Endothelial cell of umbilical vein (primary cell): ENCODE measurements around the gene CENPU. TPM values are rescaled to one million over a fixed set of nuclear protein-coding genes. Genes with fewer than 3 reads are reported as not detected.

Source experiments
- BruUV-seq: library from RNA; stranded (reverse); fragments of 400-500 nt; replicated peaks from 2 replicates; lab custom pipeline; 2021; lab: Mats Ljungman, UMichigan
- CTCF ChIA-PET: fragments of 300-600, 350-600 bp; sonication (Branson Sonifier 250); formaldehyde crosslinking; loops from one replicate; lab custom pipeline; 2021; ENCODE audit warnings: antibody characterized with exemption, inconsistent platforms; lab: Charles Lee
- POLR2A ChIA-PET: fragments of 300-600, 350-600 bp; sonication (Branson Sonifier 250); formaldehyde crosslinking; loops from one replicate; lab custom pipeline; 2021; ENCODE audit warnings: antibody characterized with exemption, inconsistent platforms; lab: Charles Lee
- DNase-seq: peaks from one replicate; pipeline ENCODE4 v3.0.0-alpha.2; 2011; ENCODE audit warnings: low read depth, low spot score
- FAIRE-seq: peaks from 2 replicates; lab custom pipeline; 2011; peaks lifted over from hg19 to GRCh38; lab: Jason Lieb, UNC
- H2AFZ ChIP-seq: 2 replicates; pipeline ENCODE4 v1.6.0; 2012; ENCODE audit warnings: low read depth, low read length, control low read depth, inconsistent platforms
- H3K27ac ChIP-seq: 2 replicates; pipeline ENCODE4 v1.5.1; 2011; ENCODE audit warnings: low read depth, mild to moderate bottlenecking, control low read depth, low read length, moderate library complexity; ENCODE audit not compliant: insufficient read depth
- H3K27me3 ChIP-seq, 2 experiments: 2 replicates each; pipeline versions ENCODE4 v1.6.0 to v1.6.1; 2011; ENCODE audit warnings: low read length in 2 of 2, mixed read lengths in 1 of 2; ENCODE audit not compliant: control insufficient read depth in 2 of 2, insufficient read depth in 2 of 2
- H3K36me3 ChIP-seq, 2 experiments: 2 replicates in 1 of 2; 3 replicates in 1 of 2; pipeline ENCODE4 v1.5.1; 2011; ENCODE audit warnings: low read length in 2 of 2, mild to moderate bottlenecking in 1 of 2, moderate library complexity in 1 of 2; ENCODE audit not compliant: control insufficient read depth in 2 of 2, insufficient read depth in 2 of 2; ENCODE audit errors: extremely low read depth in 1 of 2
- H3K4me1 ChIP-seq: 3 replicates; pipeline ENCODE4 v1.5.1; 2011; ENCODE audit warnings: mild to moderate bottlenecking, low read length; ENCODE audit not compliant: control insufficient read depth, insufficient read depth; ENCODE audit errors: extremely low read depth
- H3K4me2 ChIP-seq: 2 replicates; pipeline ENCODE4 v1.6.1; 2011; ENCODE audit warnings: low read length, control low read depth, mixed read lengths; ENCODE audit not compliant: insufficient read depth
- H3K4me3 ChIP-seq, 3 experiments: fragments of 200-600 bp in 1 of 3; sonication (generic), shearing (Covaris generic) in 1 of 3; replicated peaks in 1 of 3; 2 replicates each; pipeline ENCODE4 v1.5.1; 2011 to 2016; ENCODE audit warnings: control low read depth in 3 of 3, low read length in 3 of 3, mild to moderate bottlenecking in 2 of 3, inconsistent platforms in 1 of 3, low read depth in 1 of 3, moderate library complexity in 1 of 3; ENCODE audit not compliant: insufficient read depth in 1 of 3
- H3K79me2 ChIP-seq: 2 replicates; pipeline ENCODE4 v1.6.0; 2012; ENCODE audit warnings: low read length, inconsistent platforms; ENCODE audit not compliant: control insufficient read depth, insufficient read depth
- H3K9ac ChIP-seq: replicated peaks from 2 replicates; pipeline ENCODE3; 2011; ENCODE audit warnings: low read length, control low read depth; ENCODE audit not compliant: insufficient read depth; ENCODE audit errors: extremely low read depth
- H3K9me1 ChIP-seq: replicated peaks from 3 replicates; pipeline ENCODE4 v1.6.0; 2011; ENCODE audit warnings: mild to moderate bottlenecking, low read length; ENCODE audit not compliant: control insufficient read depth, insufficient read depth; ENCODE audit errors: extremely low read depth
- H3K9me3 ChIP-seq: replicated peaks from 2 replicates; pipeline ENCODE4 v1.5.1; 2012; ENCODE audit warnings: low read length, inconsistent platforms; ENCODE audit not compliant: control insufficient read depth, insufficient read depth
- H4K20me1 ChIP-seq: replicated peaks from 2 replicates; pipeline ENCODE3; 2011; ENCODE audit warnings: mild to moderate bottlenecking, low read length; ENCODE audit not compliant: control insufficient read depth, insufficient read depth; ENCODE audit errors: extremely low read depth
- CTCF ChIP-seq, 2 donors: IDR thresholded peaks; 1 replicate in 1 of 2; 2 replicates in 1 of 2; pipeline ENCODE4 v1.5.1; 2011; ENCODE audit warnings: low read length in 2 of 2, mild to moderate bottlenecking in 2 of 2, moderate library complexity in 2 of 2, control low read depth in 1 of 2, inconsistent platforms in 1 of 2, low read depth in 1 of 2; ENCODE audit not compliant: insufficient read depth in 1 of 2; ENCODE audit errors: extremely low read depth in 1 of 2
- FOS ChIP-seq: IDR thresholded peaks from 2 replicates; pipeline ENCODE4 v1.6.1; 2011; ENCODE audit warnings: mild to moderate bottlenecking, low read length, moderate library complexity, borderline replicate concordance; ENCODE audit not compliant: insufficient read depth
- GATA2 ChIP-seq: IDR thresholded peaks from 2 replicates; pipeline ENCODE4 v1.7.0; 2011; ENCODE audit warnings: low read depth, mild to moderate bottlenecking, moderate library complexity, mixed read lengths, low read length; ENCODE audit not compliant: insufficient read length, insufficient read depth
- JUN ChIP-seq: IDR thresholded peaks from 2 replicates; pipeline ENCODE4 v1.6.1; 2011; ENCODE audit warnings: borderline replicate concordance, low read depth; ENCODE audit not compliant: insufficient read length, insufficient read depth
- POLR2A ChIP-seq: IDR thresholded peaks from 2 replicates; pipeline ENCODE4 v1.6.1; 2012; ENCODE audit warnings: low read depth, mild to moderate bottlenecking, control low read depth, low read length
- POLR2AphosphoS5 ChIP-seq: IDR thresholded peaks from 2 replicates; pipeline ENCODE4 v1.6.1; 2012; ENCODE audit warnings: low read depth, mild to moderate bottlenecking, control low read depth, low read length, moderate library complexity; ENCODE audit not compliant: insufficient read depth
- dilution Hi-C: fragments of 300-500 bp; cut with MboI; formaldehyde crosslinking; loops from one replicate; pipeline ENCODE4 v1.15.0; 2019; ENCODE audit warnings: low sequenced_read_pairs; ENCODE audit not compliant: extremely low pct_ligation_motif_present
- intact Hi-C: fragments of 100-400 bp; cut with micrococcal nuclease; formaldehyde crosslinking; loops from one replicate; pipeline ENCODE4 v1.10.0; 2022
- polyA plus RNA-seq, 4 experiments: library from polyadenylated mRNA; depleted of rRNA in 3 of 4; stranded (reverse) in 3 of 4; unstranded in 1 of 4; fragments of >200 nt; gene quantifications; 2 replicates each; pipeline versions ENCODE4 v1.2.1 to v1.2.3, GENCODE V29; 2011 to 2012; ENCODE audit warnings: missing spikeins in 1 of 4
- total RNA-seq: library from RNA; stranded (reverse); gene quantifications from 2 replicates; pipeline ENCODE4 v1.2.3, GENCODE V29; 2021
- TF ChIP-seq, protein P1 (sequence below): IDR thresholded peaks from 2 replicates; pipeline ENCODE4 v1.6.1; 2011; ENCODE audit not compliant: insufficient read depth, insufficient read length

CENPU gene
- total and polyA plus RNA-seq, 2 donors (not counting 3 experiments of a cell fraction or from before 2014, with no cell fraction given): 7.0 to 37.9 TPM

- Histone ChIP-seq H3K79me2 (no peaks in the 10 kb centered on the region), H3K4me2 (no peak overlapping the region), H3K9me1 (no peaks in the 10 kb centered on the region), H3K27me3 (no peaks in the 10 kb centered on the region), H2AFZ (no peak overlapping the region), H4K20me1 (no peaks in the 10 kb centered on the region), H3K4me1 (no peaks in the 10 kb centered on the region), H3K27ac (no peak overlapping the region), H3K9ac (no peak overlapping the region), H3K9me3 (no peaks in the 10 kb centered on the region), H3K36me3 (no peaks in the 10 kb centered on the region), H3K4me3 (no peak overlapping the region)
- no TSS peak for BruUV-seq
- intact Hi-C loops: no loop called here
- no peak for FAIRE-seq
- DNase-seq: no peak
- ChIA-PET CTCF (no interaction called here), POLR2A (no interaction called here)
- TF ChIP-seq POLR2AphosphoS5: no peak
- no peak for TF ChIP-seq POLR2A
- no peak for TF ChIP-seq CTCF (IDR thresholded peaks at IDR 0.05; ENCODE audit: extremely low read depth in 1 of 2, insufficient read depth in 1 of 2, low read depth in 1 of 2, low read length in 2 of 2)
- TF ChIP-seq FOS: no peak
- TF ChIP-seq GATA2: no peak
- no peak for TF ChIP-seq JUN
- TF ChIP-seq, protein P1, sequence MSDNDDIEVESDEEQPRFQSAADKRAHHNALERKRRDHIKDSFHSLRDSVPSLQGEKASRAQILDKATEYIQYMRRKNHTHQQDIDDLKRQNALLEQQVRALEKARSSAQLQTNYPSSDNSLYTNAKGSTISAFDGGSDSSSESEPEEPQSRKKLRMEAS: no peak
- dilution Hi-C loops: no loop called here
These were observed 52.0 kb downstream of the CENPU start for GRCh38 chr4:184681916-184682315.
